GM13977 (cell line): ENCODE measurements around the gene EGR1.
"Not testable (repeated sequence)": the region's sequence is repeated elsewhere in the genome, so short reads cannot be mapped to it uniquely, and the experiment has no call there.

Experiments used
- DNase-seq: peaks from one replicate; pipeline ENCODE4 v3.0.0; 2012; ENCODE audit warnings: low spot score
- CTCF ChIP-seq: IDR thresholded peaks from 2 replicates; pipeline ENCODE4 v1.5.1; 2012; ENCODE audit warnings: mild to moderate bottlenecking, control low read depth; ENCODE audit not compliant: insufficient read depth; ENCODE audit errors: extremely low read depth, missing control alignments
- in situ Hi-C: fragments of 300-500 bp; cut with MboI; formaldehyde crosslinking; loops from one replicate; pipeline ENCODE4 v1.12.0; 2022; ENCODE audit warnings: low sequenced_read_pairs, low pct_unique_long_range_greater_than_20kb, mixed read lengths, inconsistent platforms; ENCODE audit not compliant: unreplicated experiment

EGR1 gene

GRCh38 chr5:138503487-138504270 is 38.4 kb downstream of the EGR1 start:
- TF ChIP-seq CTCF, result peak; percentile 77
- in situ Hi-C loops, result loop anchor here (10.0 kb wide), 1 partner anchor 59 kb away; no protein-coding TSS in a partner anchor
- DNase-seq, result peak; percentile 57

GRCh38 chr5:138504799-138505198 is 39.5 kb downstream of the EGR1 start:
- in situ Hi-C loops, result loop anchor here (10.0 kb wide), 1 partner anchor 60 kb away; no protein-coding TSS in a partner anchor
- TF ChIP-seq CTCF, result no peak
- no peak for DNase-seq

GRCh38 chr5:138506370-138507306 is 41.4 kb downstream of the EGR1 start:
- in situ Hi-C loops, result loop anchor here (10.0 kb wide), 1 partner anchor 62 kb away; no protein-coding TSS in a partner anchor
- no peak for TF ChIP-seq CTCF
- no peak for DNase-seq

- in situ Hi-C loops, result loop anchor here (10.0 kb wide), 1 partner anchor 63 kb away; no protein-coding TSS in a partner anchor
- not testable (repeated sequence) for DNase-seq
Observed at GRCh38 chr5:138507485-138507884, 42.2 kb downstream of the EGR1 start.

- TF ChIP-seq CTCF, result no peak
- in situ Hi-C loops, result loop anchor here (10.0 kb wide), 1 partner anchor 64 kb away; no protein-coding TSS in a partner anchor
- no peak for DNase-seq
Observed at GRCh38 chr5:138508958-138509357, 43.7 kb downstream of the EGR1 start.

GRCh38 chr5:138514021-138514420 is 48.7 kb downstream of the EGR1 start:
- DNase-seq, result no peak
- no peak for TF ChIP-seq CTCF

More at GRCh38 chr5:138514021-138514420, 48.7 kb downstream of the EGR1 start:
- in situ Hi-C loops, result no loop called here
